GM10847 (cell line): Measurements from ENCODE around the gene PAX1.

Experiments used
- POLR2A ChIP-seq: IDR thresholded peaks from 2 replicates; pipeline ENCODE4 v1.6.1; 2011; ENCODE audit not compliant: insufficient read length; ENCODE audit errors: extremely low read depth

The PAX1 gene

DNA sequence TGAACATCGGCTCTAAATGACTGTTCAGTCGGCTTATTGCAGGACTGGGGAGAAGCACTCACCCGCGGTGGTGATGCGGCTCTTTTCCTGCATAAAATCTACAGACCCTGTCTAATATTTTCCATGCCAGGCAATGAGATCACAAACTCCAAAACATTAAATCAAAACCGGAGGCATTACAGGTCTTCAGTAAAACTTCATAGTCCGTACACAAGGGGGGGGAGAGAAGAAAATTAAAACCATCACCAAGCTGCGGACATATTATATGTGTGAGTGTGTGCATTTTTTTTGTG is 6.3 kb upstream of the PAX1 start:
- no peak for TF ChIP-seq POLR2A

DNA sequence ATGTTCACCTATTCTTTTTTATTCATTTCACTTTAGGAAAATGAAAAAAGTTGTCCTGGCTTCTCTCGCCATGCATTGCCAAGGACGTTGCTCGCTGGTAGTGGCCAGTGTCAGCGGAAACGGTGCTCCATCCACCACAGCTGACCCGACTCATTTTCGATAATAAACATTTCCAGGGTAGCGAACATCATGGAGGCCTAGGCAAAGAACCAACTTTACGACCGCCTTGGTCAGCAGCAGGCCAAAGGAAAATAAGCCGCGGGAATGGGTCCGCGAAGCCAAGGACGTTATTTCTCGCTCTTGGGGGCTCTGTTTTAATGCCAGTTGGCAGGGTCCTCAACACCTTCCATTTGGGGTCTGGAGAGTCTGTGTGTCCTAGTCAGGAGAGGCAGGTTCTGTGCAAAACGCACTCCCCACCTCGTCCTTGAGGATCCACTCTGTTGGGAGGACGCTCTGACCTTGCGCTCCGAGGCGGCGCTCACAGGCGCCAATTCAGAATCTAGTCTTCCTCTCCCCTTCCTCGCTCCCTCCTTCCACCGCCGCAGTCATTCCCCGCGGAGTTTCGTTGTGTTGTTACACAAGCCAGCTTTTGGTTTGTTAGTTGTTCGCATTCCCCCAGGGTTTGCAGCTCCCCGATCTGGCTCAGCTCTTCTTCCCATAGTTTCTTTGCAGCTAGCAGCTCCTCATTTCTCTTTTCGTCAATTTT is 4.1 kb upstream of the PAX1 start:
- no peak for TF ChIP-seq POLR2A

DNA sequence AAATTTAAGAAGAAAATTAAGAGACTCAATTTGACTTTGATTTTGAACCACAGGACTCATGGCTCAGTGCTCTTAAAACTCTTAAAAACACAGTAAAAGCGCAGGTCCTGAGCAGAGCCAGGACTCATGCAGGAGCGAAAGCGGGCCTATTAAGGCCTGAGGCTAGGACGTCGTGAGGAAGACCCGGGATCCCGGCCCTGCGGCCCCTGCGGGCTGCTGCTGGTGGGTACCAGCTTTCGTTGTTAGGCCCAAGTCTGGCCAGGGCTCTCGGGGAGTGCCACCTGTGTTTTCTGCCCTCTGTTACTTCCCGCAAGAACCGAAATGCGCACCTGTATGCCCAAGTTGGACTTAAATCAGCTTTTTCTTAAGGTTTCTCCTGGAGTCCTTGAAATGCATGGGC is 3.4 kb upstream of the PAX1 start:
- TF ChIP-seq POLR2A: no peak

DNA sequence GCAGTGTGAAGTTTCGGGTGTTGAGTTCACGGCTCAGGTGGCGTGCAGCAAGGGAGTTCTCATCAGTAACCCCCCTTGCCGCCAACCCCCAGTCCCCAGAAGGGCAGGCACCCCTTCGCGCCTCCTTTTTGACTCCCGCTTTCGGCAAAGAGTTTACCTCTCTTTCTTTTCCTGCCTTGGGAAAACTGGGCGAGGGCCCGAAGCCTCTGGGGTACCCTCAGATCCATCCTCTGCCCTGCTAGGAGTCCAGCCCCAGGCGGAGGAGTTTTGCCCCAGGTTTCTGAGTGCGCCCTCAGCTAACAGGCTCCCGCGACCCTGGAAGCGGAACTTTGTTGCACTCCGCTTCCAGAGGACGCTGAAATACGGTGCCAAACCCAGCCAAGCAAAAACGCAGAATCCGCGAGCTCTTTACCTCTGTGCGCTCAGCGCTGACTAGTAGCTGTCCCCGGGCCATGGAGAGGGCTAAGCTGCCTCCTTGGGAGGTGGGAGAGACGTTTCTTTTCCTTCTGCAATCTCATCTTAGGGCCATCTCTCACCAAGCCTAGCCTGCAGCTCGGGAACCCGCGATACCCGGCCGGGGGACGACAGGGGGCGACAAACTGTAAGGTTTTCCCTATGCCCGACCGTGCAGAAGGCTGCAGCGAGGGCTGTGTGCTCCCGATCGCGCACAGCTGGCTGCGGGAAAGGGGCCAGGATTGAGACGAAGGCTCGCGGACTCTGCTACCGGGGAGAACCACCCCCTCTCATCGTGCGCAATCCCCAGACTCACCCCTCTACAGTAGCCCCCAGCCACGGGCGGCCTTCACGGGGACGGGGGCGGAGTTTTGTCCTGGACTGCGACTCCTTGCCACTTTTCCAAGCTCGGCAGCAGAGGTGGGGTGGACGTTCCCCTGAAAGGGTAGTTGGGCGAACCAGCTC is 2.7 kb upstream of the PAX1 start:
- no peak for TF ChIP-seq POLR2A

DNA sequence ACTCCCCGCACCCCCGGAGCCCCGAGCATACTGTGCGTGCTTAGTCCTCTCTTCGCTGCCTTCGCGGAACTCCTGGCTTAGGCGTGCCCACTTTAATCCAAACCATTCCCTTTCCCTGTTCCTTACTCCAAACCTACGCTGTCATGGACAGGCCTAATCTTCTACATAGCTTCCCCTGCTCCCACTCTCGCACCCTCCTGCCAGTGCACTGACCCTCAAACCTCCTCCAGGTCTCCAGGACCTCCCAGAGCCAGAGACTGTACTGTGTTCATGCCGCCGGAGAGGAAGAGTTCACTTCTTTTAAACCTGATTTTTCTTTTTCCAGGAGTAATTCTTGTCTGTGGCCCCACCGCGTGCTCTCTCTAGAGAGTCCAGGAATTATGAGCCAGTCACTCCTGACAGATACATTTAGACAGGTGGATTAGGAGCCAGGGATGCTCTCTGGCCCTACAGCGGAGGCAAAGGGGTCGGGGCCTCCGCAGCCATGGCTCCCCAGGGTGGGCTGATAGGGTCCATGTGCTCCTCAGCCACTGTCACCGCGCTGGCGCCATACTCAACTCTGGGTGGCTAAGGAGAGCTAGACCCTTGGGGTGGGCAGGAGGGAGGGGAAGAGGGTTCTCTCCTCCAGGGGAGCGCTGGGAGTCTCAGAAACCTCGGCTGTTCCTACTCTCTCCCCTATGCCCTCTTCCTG is 1.6 kb upstream of the PAX1 start:
- no peak for TF ChIP-seq POLR2A

DNA sequence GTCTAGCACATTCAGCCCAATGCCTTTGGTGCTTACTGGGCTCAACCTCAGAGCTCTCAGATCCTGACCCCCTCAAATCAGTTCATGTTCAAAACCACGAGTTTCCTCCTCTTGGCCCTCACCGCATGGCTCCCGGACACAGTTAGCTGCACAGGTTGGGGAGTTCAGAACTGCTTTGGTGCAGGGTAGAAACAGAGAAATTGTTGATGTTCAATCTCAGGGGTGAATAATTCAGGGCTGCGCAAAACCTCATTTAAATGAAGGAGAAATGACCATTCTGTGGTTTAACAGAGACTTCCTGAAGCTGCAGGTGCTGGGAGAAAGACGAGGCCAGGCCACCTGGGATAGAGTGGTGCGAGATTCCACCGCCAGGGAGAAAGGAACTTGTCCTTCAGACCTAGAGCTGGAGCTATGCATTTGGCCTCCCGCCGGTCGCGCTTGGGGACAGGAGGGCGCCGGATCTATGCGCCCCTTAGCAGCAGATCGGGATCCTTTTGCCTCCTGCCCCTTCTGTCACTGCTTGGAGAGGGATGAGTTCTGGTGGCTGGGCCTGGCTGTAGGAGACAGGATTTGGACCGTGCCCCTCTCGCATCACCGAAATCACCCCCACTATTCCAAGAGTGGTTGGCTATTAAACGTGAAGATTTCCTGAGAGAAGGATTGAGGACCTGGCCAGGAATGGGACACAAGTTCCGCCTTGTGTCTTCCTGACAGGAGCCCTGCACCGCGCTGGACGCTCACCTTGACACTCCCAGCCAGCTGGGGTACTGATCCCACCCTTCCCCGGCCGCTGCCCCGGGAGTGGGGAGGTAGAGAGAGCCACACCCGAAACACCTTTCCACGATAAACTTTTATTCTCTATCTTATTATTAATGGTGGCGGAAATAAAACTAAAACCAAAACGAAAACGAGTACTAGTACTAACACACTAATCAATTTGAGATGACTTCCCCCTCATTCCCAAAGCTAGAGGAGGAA is 767 bp upstream of the PAX1 start:
- no peak for TF ChIP-seq POLR2A

DNA sequence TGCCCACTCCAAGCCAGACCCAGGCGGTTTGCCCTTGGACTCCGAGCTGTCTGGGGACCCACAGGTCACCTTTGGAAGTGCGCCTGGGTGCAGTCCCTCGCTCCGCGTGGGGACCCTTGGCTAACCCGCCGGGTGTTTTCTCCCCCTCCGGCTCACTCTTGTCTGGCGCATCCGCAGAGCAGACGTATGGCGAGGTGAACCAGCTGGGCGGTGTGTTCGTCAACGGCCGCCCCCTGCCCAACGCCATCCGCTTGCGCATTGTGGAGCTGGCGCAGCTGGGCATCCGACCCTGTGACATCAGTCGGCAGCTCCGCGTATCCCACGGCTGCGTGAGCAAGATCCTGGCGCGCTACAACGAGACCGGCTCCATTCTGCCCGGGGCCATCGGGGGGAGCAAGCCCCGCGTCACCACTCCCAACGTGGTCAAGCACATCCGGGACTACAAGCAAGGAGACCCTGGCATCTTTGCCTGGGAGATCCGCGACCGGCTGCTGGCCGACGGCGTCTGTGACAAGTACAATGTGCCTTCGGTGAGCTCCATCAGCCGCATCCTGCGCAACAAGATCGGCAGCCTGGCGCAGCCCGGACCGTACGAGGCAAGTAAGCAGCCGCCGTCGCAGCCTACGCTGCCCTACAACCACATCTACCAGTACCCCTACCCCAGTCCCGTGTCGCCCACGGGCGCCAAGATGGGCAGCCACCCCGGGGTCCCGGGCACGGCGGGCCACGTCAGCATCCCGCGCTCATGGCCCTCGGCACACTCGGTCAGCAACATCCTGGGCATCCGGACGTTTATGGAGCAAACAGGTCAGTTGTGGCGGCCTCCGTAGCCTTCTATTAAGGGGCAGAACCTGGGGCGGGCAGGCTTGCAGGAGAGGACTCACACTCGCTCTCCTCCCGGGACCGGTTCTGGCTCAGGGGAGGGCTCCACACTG is 1.1 kb downstream of the PAX1 start:
- TF ChIP-seq POLR2A: no peak

DNA sequence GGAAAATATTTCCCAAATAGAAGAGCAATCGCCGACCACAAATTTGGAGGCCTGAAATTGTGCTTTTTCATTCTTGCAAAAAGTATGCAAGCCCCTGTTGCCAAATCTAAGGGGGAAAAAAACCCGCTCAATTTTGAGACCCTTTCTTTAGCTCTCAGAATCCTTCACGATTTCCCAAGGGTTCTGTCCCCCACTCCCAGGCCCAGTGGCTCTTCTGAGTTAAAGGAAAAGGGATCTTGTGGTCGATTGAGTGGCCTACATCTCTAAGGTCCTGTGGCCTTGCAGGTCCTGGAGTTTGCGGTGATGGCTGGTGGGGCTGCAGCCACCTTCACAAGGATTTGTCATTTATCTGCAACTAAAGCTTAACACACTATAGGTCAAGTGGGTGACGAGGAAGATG is 1.8 kb downstream of the PAX1 start:
- TF ChIP-seq POLR2A: no peak

DNA sequence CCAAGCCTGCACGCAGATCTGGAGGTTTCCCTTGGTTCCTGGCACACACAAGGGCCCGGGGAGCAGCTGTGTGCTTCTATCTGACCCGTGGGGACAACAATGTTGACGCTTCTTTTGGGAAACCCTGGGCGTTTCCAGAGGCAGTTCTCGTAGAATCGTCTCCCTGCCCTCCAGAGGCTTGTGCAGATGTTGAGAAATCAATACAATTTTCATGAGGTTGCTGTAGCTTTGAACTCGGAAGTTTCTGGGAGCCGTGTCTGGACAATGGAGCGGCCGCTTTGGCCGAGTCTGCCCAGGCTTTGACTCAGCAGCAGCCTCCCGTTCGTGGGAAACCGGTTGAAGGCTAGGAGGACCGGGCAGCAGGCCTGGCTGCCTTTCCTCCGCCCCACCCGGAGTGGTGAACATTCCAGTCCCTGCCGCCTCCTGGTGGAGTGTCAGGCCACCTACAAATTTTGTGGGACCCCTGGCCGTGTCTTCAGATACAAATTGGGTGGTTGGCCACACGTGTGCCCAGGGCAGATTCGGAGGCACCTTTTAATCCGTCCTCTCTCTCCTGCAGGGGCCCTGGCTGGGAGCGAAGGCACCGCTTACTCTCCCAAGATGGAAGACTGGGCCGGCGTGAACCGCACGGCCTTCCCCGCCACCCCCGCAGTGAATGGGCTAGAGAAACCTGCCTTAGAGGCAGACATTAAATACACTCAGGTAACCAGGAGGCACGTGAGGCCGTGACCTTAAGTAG is 2.7 kb downstream of the PAX1 start:
- TF ChIP-seq POLR2A: no peak

DNA sequence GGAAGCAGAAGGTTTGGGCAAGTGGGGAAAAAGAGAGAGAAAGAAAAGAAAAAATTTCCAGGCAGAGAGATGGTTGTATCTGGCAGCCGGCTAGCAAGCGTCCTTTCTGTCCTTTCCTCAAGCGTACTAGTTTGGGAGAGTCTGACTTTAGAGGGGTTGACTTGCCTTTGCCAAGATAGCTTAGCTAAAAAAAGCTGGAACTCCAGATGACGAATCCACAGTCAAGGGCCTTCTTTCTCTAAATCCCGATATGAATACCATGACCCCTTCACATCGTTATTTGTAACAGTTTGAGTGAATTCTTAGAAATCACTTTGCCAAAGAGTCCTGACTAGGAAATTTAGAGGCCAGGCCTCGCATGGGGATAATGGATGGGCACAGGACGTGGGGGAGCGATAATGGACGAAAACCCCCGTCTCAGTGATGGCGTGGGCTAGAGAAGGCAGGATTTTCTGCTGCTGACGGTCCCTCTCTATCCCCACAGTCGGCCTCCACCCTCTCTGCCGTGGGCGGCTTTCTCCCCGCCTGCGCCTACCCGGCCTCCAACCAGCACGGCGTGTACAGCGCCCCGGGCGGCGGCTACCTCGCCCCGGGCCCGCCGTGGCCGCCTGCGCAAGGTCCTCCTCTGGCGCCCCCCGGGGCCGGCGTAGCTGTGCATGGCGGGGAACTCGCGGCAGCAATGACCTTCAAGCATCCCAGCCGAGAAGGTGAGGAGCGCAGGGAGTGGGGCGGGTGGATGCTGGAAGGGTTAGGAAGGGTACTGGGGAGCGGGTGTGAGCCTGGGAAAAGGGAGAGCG is 3.5 kb downstream of the PAX1 start:
- TF ChIP-seq POLR2A: no peak

DNA sequence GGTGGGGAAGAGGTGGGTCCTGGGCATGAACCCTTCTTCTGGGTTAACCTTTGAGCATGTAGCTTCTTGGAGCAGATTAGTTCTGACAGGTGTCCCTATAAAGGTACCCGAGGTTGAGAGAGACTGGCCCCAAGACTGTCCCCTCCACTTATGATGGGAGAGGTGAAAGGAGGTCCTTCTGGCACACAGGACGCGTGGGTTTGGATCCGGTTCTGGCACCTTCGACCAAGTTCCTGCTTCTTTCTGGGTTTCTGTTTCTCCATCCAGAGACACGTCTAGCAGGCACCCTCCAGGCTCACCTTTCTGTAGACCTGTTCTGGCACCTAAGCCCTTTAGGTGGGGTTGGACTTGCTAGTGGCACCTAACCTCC is 4.1 kb downstream of the PAX1 start:
- TF ChIP-seq POLR2A: no peak

DNA sequence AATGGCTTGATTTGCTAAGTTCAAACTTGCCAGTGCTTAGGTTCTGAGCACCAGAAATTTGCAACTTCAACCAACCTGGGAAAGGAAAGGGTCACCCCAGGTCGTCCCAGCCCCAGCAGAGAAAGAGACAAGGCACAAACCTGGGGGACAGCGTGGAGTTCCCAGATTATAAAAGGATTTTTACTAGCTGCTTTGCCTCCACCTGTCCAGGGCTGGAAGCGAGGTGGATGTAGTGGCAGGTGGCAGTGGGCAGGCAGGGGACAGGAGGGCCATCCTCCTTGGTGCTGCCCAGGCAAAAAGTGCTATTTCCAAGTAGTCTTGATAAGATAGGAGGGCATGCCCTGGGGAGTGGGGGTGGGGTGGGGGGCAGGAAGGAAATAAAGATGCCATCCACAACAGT is 4.9 kb downstream of the PAX1 start:
- no peak for TF ChIP-seq POLR2A
